ENCODE data around the gene TKTL2. TPM values are rescaled to one million over a fixed set of nuclear protein-coding genes. Genes with fewer than 3 reads are reported as not detected.

Gene TKTL2, protein sequence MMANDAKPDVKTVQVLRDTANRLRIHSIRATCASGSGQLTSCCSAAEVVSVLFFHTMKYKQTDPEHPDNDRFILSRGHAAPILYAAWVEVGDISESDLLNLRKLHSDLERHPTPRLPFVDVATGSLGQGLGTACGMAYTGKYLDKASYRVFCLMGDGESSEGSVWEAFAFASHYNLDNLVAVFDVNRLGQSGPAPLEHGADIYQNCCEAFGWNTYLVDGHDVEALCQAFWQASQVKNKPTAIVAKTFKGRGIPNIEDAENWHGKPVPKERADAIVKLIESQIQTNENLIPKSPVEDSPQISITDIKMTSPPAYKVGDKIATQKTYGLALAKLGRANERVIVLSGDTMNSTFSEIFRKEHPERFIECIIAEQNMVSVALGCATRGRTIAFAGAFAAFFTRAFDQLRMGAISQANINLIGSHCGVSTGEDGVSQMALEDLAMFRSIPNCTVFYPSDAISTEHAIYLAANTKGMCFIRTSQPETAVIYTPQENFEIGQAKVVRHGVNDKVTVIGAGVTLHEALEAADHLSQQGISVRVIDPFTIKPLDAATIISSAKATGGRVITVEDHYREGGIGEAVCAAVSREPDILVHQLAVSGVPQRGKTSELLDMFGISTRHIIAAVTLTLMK
- total RNA-seq: not detected

- no peak within 1 kb of the TSS for H3K4me3 Mint-ChIP-seq
- peaks cover 9 to 35% of the 10 kb centered on the region in 2 donors for H3K27me3 Mint-ChIP-seq
- ATAC-seq (no peak), DNase-seq (ENCODE audit: low spot score) (no peak)
- no peaks in the 10 kb centered on the region for H3K4me1 Mint-ChIP-seq (ENCODE audit: low read depth in 2 of 2)
- H3K9me3 Mint-ChIP-seq: no peaks in the 10 kb centered on the region
- no peaks in the 10 kb centered on the region for H3K36me3 Mint-ChIP-seq
- no peak within 1 kb of the TSS for H3K27ac Mint-ChIP-seq
Observed at GRCh38 chr4:163473576-163473975, at the start of gene TKTL2. Gene TKTL2 (minus strand): TSS chr4:163473754. CDS start chr4:163473734, 20 bp downstream.

DNA sequence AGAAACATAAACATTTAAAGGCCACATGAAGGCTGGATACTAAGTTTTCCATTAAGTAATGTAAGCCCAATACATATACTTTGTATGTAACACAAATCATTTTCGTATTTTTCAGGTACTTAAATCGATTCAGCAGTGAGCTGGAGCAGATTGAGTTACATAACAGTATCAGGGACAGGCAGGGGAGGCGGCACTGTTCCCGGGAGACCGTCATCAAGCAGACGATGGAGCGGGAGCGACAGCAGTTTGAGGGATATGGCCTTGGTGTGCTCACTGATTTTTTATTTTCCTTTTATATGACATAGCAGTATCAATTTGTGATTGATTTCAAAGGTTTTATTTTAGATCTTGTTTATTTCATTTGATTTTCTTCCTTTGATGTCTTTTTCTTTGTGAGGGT, 41.6 kb upstream of the TKTL2 start:
- no peak for ATAC-seq
- Mint-ChIP-seq H3K9me3 (no peaks in the 10 kb centered on the region), H3K4me3 (no peak overlapping the region), H3K27ac (no peak overlapping the region), H3K36me3 (peaks cover 42% of the 10 kb centered on the region), H3K27me3 (no peaks in the 10 kb centered on the region), H3K4me1 (ENCODE audit: low read depth in 2 of 2) (no peaks in the 10 kb centered on the region)
- DNase-seq (ENCODE audit: low spot score): no peak

GRCh38 chr4:163505374-163505773, 31.8 kb upstream of the TKTL2 start:
- ATAC-seq (no peak), DNase-seq (ENCODE audit: low spot score) (no peak)
- H3K27me3 Mint-ChIP-seq: no peaks in the 10 kb centered on the region
- no peak overlapping the region for H3K4me3 Mint-ChIP-seq
- peaks cover 18 to 34% of the 10 kb centered on the region in 2 donors for H3K4me1 Mint-ChIP-seq (ENCODE audit: low read depth in 2 of 2)
- H3K27ac Mint-ChIP-seq: no peak overlapping the region
- H3K9me3 Mint-ChIP-seq: no peaks in the 10 kb centered on the region
- peaks cover 8% of the 10 kb centered on the region for H3K36me3 Mint-ChIP-seq

- Mint-ChIP-seq H3K4me3 (no peak overlapping the region), H3K27me3 (no peaks in the 10 kb centered on the region), H3K27ac (no peak overlapping the region), H3K4me1 (ENCODE audit: low read depth in 2 of 2) (peaks cover 34 to 44% of the 10 kb centered on the region in 2 donors), H3K9me3 (no peaks in the 10 kb centered on the region), H3K36me3 (peaks cover 3% of the 10 kb centered on the region)
- ATAC-seq (no peak), DNase-seq (ENCODE audit: low spot score) (no peak)
Observed at GRCh38 chr4:163500586-163500985, 27.0 kb upstream of the TKTL2 start.

DNA sequence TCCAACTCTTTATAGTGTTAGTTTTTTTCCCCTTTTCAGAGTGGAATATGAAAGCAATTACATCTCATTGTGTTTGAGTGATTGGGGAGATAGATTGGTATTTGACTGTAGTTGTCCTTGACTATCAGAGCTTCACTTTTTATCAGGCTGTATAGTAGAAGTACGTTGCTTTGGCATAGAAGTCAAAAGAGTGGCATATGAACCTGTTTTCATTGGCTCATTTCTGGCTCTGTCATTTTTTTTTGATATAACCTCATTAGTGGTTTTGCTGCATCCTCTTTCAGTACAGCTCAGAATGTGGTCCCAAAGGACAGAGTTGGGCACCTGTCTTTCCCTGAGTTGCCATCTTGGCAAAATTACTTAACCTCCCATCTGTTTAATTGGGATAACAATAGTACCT, 22.3 kb upstream of the TKTL2 start:
- no peaks in the 10 kb centered on the region for H3K27me3 Mint-ChIP-seq
- DNase-seq (ENCODE audit: low spot score): no peak
- no peak for ATAC-seq

GRCh38 chr4:163494360-163495241, 21.0 kb upstream of the TKTL2 start, which contains the start of gene TMA16:
Gene TMA16 (plus strand): TSS chr4:163494690. CDS start chr4:163494802, 112 bp downstream.
- ATAC-seq: peak; percentile 96 to 98
- peak; percentile 88 for DNase-seq (ENCODE audit: low spot score)
- Mint-ChIP-seq H3K27me3 (peaks cover 0 to 10% of the 10 kb centered on the region in 2 donors), H3K9me3 (no peaks in the 10 kb centered on the region), H3K27ac (peak within 1 kb of the TSS; percentile 98 to 99), H3K36me3 (peaks cover 4% of the 10 kb centered on the region), H3K4me3 (peak within 1 kb of the TSS; percentile 89), H3K4me1 (ENCODE audit: low read depth in 2 of 2) (peaks cover 21 to 22% of the 10 kb centered on the region in 2 donors)

More for the DNA sequence above, 22.3 kb upstream of the TKTL2 start:
- H3K27ac Mint-ChIP-seq: peak overlapping the region; percentile 98 to 99
- H3K36me3 Mint-ChIP-seq: peaks cover 4% of the 10 kb centered on the region
- H3K4me3 Mint-ChIP-seq: peak overlapping the region; percentile 89
- peaks cover 26% of the 10 kb centered on the region in 2 donors for H3K4me1 Mint-ChIP-seq (ENCODE audit: low read depth in 2 of 2)
- no peaks in the 10 kb centered on the region for H3K9me3 Mint-ChIP-seq

GRCh38 chr4:163493643-163494359, 20.2 kb upstream of the TKTL2 start:
- Mint-ChIP-seq H3K4me1 (ENCODE audit: low read depth in 2 of 2) (peaks cover 21 to 22% of the 10 kb centered on the region in 2 donors), H3K27ac (peak overlapping the region; percentile 98 to 99), H3K9me3 (no peaks in the 10 kb centered on the region), H3K4me3 (peak overlapping the region; percentile 89), H3K36me3 (peaks cover 4% of the 10 kb centered on the region), H3K27me3 (peaks cover 0 to 16% of the 10 kb centered on the region in 2 donors)
- no peak for DNase-seq (ENCODE audit: low spot score)
- ATAC-seq: peak in 1 of 2 donors; percentile 47

DNA sequence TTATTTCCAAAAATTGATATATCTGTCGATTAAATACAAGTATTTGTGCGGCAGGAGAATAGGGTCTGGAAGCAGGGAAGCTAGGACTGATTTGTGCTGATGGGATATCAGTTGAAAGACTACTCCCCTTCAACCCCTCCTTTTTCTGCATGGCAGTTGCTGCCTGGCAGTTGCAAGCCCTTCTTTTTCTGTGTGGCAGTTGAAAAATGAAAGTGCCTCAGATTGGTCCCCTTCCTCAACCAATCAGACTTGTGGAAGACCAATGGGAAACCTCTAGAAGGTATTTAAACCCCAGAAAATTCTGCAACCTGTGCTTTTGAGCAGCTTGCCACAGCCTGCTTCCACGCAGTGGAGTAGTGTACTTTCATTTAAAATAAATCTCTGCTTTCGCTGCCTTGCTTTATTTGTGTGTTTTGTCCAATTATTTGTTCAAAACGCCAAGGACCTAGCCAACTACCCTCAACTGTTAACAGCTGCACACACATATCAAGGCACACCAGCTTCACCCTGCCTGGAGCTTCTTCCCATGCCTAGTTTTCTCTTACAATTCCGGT, 19.5 kb upstream of the TKTL2 start:
- no peak for DNase-seq (ENCODE audit: low spot score)
- Mint-ChIP-seq H3K4me1 (ENCODE audit: low read depth in 2 of 2) (peaks cover 21 to 22% of the 10 kb centered on the region in 2 donors), H3K27me3 (peaks cover 5 to 23% of the 10 kb centered on the region in 2 donors), H3K36me3 (peaks cover 4% of the 10 kb centered on the region), H3K27ac (peak overlapping the region; percentile 98 to 99), H3K9me3 (no peaks in the 10 kb centered on the region), H3K4me3 (peak overlapping the region; percentile 89)
- ATAC-seq: no peak

GRCh38 chr4:163489929-163490328, 16.4 kb upstream of the TKTL2 start:
- Mint-ChIP-seq H3K27ac (no peak overlapping the region), H3K9me3 (no peaks in the 10 kb centered on the region), H3K4me1 (ENCODE audit: low read depth in 2 of 2) (peaks cover under 1 to 1% of the 10 kb centered on the region in 2 donors), H3K4me3 (no peak overlapping the region), H3K36me3 (no peaks in the 10 kb centered on the region), H3K27me3 (peaks cover 8 to 23% of the 10 kb centered on the region in 2 donors)
- ATAC-seq (no peak), DNase-seq (ENCODE audit: low spot score) (no peak)

- Mint-ChIP-seq H3K27ac (no peak overlapping the region), H3K9me3 (no peaks in the 10 kb centered on the region), H3K27me3 (peaks cover 8 to 23% of the 10 kb centered on the region in 2 donors), H3K4me1 (ENCODE audit: low read depth in 2 of 2) (no peaks in the 10 kb centered on the region), H3K36me3 (no peaks in the 10 kb centered on the region), H3K4me3 (no peak overlapping the region)
- DNase-seq (ENCODE audit: low spot score) (no peak), ATAC-seq (no peak)
Observed at GRCh38 chr4:163486321-163486720, 12.8 kb upstream of the TKTL2 start.

DNA sequence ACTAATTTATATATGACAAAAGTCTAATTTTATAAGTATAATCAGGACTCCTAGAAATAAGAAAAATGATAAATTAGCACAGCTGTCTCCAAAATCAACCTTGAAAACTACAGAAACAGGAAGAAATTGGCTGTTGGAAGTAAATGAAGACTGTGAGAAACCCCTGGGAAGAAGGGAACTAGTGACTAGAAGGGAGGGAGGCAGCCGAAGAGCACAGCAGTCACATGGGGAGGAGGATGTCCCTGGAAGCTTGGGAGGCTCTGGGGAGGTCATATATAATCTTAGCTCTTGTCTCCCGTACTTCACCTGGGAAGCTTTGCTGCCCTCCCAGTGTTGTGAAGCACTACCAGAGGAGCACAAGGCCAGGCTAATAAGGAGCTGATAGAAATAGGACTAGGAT, 12.0 kb upstream of the TKTL2 start:
- Mint-ChIP-seq H3K36me3 (no peaks in the 10 kb centered on the region), H3K9me3 (no peaks in the 10 kb centered on the region), H3K4me3 (no peak overlapping the region), H3K27ac (no peak overlapping the region), H3K4me1 (ENCODE audit: low read depth in 2 of 2) (no peaks in the 10 kb centered on the region), H3K27me3 (peaks cover 8 to 21% of the 10 kb centered on the region in 2 donors)
- no peak for DNase-seq (ENCODE audit: low spot score)
- ATAC-seq: no peak

DNA sequence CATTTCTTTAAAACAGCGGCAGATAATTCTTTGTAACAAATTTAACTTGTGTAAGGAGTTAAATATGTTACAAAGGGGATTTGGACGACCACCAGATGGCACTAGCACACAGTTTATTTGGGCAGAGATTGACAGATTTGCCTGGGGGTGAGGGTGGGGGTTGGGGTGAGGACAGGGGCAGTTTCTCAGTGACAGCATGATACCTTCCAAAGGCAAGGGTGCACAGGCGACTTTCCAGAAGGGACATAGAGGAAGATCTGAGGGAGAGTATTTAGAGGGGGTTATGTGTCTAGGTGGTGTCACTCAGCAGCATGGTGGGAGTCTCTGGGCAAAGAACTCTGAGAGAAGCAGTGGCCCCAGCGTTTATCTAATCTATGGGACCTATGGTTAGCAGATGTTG, 11.4 kb upstream of the TKTL2 start:
- no peaks in the 10 kb centered on the region for H3K4me1 Mint-ChIP-seq (ENCODE audit: low read depth in 2 of 2)
- no peak overlapping the region for H3K4me3 Mint-ChIP-seq
- peaks cover 8 to 14% of the 10 kb centered on the region in 2 donors for H3K27me3 Mint-ChIP-seq
- H3K27ac Mint-ChIP-seq: no peak overlapping the region
- DNase-seq (ENCODE audit: low spot score) (no peak), ATAC-seq (peak in 1 of 2 donors; percentile 70)
- H3K36me3 Mint-ChIP-seq: no peaks in the 10 kb centered on the region
- no peaks in the 10 kb centered on the region for H3K9me3 Mint-ChIP-seq

- H3K36me3 Mint-ChIP-seq: no peaks in the 10 kb centered on the region
- peaks cover 0 to 4% of the 10 kb centered on the region in 2 donors for H3K27me3 Mint-ChIP-seq
- H3K27ac Mint-ChIP-seq: no peak overlapping the region
- no peaks in the 10 kb centered on the region for H3K9me3 Mint-ChIP-seq
- ATAC-seq (no peak), DNase-seq (ENCODE audit: low spot score) (no peak)
- no peak overlapping the region for H3K4me3 Mint-ChIP-seq
- no peaks in the 10 kb centered on the region for H3K4me1 Mint-ChIP-seq (ENCODE audit: low read depth in 2 of 2)
Observed at GRCh38 chr4:163482190-163482589, 8.6 kb upstream of the TKTL2 start.
